8988T (cell line): ENCODE measurements around the gene ATP8A2.

ENCODE experiments used
- DNase-seq: peaks from one replicate; pipeline ENCODE4 v3.0.0; 2011

ATP8A2 gene

DNA sequence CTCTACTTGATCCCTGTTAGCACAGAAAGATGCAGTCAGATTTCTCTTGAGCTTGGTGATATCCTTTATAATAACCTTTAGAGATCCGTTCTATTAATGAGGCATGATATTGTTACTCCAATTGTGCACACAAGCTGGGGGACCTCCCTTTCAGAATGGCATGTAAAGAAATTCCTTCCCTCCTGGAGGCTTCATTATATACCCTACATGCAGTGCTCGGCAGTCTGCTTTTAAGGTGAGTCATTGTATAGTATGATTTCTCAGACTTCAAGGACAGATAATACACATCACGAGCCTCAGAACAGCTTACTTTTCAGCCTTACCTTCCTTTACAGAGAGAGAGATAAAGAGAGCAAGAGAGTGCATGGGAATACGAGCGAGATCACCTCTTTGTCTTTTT is 261.3 kb downstream of the ATP8A2 start:
- no peak for DNase-seq

DNA sequence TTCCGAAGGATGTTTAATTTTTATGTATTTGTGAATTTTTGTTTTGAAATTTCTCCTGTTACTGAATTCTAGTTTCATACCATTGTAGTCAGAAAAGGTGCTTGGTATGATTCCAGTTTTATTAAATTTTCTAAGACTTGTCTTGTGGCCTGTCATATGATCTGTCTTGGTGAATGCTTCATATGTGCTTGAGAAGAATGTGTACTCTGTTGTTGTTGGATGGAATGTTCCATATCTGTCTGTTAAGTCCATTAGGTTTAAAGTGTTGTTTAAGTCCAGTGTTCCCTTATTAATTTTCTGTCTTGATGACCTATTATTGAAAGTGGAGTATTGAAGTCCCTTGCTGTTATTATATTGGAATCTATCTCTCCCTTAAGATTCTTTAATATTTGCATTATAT is 273.9 kb downstream of the ATP8A2 start:
- no peak for DNase-seq

- no peak for DNase-seq
These were observed 277.3 kb downstream of the ATP8A2 start for GRCh38 chr13:25649001-25649633.

DNA sequence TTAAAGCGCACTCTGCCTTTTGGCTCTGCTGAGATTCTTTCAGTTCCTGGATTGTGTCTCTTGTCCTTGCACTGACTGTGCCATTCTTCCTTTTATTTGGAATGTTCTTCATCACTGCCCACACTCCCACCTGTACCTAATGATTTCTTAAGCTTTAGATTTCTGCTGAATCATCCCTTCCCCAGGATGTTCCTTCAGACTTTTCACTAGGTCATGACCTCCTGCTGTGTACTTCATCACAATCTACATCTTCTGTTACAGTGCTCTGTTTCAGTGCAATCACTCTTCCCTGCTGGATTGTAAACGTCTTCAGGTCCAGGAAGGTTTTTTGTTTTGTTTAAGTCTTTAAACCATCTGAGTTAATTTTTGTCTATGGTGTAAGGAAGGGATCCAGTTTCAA is 281.0 kb downstream of the ATP8A2 start:
- no peak for DNase-seq

- no peak for DNase-seq
These were observed 282.5 kb downstream of the ATP8A2 start for GRCh38 chr13:25654322-25654721.

DNA sequence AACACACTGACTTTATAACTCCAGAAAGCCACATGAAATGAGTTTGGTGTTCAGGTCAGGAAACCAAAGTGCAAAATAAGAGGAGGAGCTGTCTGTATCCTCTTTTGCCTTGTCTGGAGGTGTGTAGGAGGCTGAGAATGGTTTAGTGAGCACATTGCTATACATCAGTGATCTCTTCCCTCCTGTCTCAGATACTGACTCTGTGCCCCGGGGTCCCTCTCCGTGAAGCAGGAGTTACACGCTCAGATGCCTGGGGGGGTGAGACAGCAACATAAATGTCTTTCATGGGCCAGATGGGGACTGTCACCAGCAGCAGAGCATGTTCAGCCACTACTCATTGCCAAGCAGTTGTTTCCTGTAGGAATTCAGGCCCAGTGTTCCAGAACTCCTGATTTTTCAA is 285.4 kb downstream of the ATP8A2 start:
- no peak for DNase-seq

- DNase-seq: no peak
These were observed 287.5 kb downstream of the ATP8A2 start for GRCh38 chr13:25659091-25659795.

DNA sequence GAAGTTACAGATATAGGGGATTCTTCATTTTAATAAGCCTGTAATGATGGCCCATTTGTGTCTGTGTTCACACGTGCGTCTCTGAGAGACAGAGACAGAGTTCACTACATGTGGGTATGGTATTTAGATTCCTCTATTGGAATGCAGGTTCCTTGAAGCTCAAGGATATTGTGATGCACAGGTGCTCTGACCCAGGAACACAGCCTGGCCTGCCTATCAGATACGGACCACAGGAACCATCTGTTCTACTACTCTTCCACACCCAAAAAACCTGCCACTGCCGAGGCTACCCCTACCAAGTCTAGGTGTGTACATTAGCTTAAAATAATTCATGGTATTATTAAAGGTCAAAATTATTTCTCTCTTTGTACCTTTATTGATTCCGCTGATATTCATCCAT is 289.2 kb downstream of the ATP8A2 start:
- DNase-seq: no peak

DNA sequence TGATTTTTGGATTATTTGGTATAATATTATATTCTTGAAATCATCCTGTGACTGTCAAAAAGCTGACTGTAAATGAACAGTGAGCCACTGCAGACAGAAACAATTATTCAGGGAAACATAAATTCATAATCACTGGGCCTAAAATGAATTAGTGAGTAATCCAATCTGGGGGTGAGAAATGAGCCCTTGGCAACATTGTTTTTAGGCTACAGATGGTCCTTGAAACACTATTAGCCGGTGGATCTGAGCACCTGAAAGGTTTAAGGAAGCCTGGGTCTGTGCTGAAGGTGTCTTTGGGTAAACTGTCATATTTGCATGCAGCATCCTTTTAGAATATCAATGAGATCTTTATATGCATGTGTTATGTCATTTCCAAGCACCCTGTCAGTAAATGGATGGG is 290.7 kb downstream of the ATP8A2 start:
- no peak for DNase-seq

DNA sequence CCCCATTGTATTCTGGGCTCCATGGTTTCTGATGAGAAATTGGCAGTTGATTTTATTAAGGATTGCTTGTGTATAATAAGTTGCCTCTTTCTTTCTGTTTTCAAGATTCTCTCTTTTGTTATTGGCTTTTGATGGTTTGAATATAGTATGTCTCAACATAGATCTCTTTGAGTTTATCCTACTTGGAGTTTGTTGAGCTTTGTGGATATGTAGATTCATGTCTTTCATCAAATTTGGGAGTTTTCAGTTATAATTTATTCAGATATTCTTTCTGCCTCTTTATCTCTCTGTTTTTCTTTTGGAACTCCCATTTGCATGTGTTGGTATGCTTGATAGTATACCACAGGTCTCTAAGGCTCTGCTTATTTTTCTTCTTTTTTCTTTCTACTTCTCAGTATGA is 296.6 kb downstream of the ATP8A2 start:
- no peak for DNase-seq

DNA sequence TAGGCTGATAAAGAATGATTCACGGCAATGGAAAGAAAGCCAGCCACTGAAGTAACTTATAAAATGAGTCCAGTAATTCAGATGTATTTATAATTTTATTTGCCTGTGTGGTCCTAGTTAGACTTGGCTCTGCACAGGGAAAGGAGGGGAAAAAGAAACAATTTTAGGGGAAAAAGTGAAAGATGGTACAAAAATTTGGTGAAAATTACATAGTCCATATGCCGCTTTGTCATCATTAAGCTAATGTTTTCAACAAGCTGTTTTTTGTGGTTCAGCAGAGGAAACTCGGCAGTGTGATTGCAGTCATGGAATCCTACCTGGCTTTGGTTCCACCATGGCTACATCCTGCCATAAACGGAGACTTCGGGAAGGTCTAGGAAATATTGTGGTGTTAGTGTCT is 301.9 kb downstream of the ATP8A2 start:
- no peak for DNase-seq

- no peak for DNase-seq
These were observed 302.6 kb downstream of the ATP8A2 start for GRCh38 chr13:25674371-25674770.

- DNase-seq: no peak
These were observed 303.3 kb downstream of the ATP8A2 start for GRCh38 chr13:25675060-25675459.

DNA sequence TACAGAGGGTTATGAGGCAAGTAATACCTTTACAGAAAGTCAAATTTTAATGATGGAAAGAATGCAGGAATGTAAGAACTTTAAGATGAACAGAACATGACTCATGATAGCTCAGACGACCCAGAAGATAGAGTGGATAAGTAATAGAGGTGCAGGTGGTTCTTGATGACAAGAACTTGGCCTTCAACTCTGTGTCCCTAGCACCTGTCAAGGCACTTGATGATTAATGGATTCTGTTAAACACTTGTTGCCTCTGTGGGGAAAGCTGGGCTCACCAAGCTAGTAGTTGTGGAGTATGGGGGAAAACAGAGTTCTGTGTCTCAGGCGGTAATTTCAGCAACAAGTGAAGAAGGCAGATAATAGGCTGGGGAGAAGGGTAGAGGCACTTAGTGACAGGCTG is 306.2 kb downstream of the ATP8A2 start:
- no peak for DNase-seq

GRCh38 chr13:25678398-25678797 is 306.6 kb downstream of the ATP8A2 start:
- DNase-seq: no peak

DNA sequence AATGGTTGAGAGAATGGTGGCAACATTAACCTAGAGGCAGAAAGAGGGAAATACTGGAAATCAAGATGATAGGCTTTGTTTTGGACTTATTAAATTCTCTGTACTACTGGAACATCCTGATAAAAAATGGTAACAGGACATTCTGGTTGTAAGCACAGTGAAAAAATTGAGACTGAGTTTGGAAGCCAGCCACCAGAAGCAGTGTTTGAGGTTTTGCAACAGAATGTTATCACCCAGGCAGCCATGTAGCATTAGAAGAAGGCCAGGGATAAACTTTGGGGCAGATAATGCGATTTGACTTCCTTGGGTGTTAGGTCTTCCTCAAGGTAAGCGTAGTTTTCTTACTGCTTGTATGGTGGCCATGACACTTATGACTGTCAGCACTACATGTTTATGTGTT is 307.4 kb downstream of the ATP8A2 start:
- DNase-seq: no peak

GRCh38 chr13:25679936-25680335 is 308.2 kb downstream of the ATP8A2 start:
- DNase-seq: no peak

GRCh38 chr13:25682276-25682675 is 310.5 kb downstream of the ATP8A2 start:
- no peak for DNase-seq

GRCh38 chr13:25683056-25683455 is 311.3 kb downstream of the ATP8A2 start:
- no peak for DNase-seq

DNA sequence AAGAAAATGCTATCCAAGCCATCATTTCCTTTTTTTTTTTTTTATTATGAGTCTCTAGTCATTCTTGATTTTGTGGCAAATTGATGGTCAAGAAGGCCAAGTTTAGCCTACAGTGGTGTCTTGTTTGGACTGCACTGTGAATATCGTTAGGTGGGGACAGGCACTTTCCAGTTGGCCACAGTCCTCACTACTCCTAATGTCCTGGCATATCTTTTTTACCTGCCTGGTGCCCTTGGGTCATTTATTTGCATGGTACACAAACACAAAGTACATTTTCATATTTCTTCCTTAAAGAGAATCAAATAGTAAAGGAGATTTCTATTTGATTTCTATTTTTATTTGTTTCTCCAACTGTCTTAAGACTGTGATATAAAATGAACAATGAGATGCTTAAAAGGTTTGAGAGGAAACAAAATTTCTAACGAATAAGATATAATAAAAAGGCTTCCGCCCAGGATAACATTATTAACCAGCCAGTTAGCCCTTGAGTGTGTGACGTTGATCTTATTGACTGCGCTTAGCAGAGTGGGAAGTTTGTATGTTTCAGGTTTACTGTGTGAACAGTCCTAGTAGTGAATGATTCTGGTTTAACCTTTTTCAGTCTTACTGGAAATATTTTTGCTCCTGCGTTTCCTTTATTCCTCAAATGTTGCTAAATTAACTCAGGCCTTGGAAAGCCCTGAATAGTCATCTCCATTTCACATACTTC is 312.0 kb downstream of the ATP8A2 start:
- no peak for DNase-seq

DNA sequence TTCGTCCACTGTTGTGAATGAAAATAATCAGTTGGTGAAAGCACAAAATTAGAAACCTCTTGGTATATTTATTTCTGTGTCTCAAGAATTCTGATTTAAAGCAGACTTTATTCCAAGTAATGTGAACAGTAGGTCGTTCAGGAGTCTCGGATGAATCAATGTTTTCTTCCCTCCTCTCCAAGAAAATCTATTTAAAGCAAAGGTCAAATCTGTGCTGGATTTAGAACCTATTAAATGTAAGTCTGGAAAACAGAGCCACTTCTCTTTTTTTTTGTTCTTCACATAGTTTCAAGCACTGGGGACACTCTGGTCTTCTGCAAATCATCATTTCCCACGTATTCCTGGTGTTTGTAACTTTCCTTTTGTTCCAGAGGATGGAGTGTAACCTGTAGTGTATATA is 312.7 kb downstream of the ATP8A2 start:
- no peak for DNase-seq

- no peak for DNase-seq
These were observed 315.2 kb downstream of the ATP8A2 start for GRCh38 chr13:25686831-25687470.

DNA sequence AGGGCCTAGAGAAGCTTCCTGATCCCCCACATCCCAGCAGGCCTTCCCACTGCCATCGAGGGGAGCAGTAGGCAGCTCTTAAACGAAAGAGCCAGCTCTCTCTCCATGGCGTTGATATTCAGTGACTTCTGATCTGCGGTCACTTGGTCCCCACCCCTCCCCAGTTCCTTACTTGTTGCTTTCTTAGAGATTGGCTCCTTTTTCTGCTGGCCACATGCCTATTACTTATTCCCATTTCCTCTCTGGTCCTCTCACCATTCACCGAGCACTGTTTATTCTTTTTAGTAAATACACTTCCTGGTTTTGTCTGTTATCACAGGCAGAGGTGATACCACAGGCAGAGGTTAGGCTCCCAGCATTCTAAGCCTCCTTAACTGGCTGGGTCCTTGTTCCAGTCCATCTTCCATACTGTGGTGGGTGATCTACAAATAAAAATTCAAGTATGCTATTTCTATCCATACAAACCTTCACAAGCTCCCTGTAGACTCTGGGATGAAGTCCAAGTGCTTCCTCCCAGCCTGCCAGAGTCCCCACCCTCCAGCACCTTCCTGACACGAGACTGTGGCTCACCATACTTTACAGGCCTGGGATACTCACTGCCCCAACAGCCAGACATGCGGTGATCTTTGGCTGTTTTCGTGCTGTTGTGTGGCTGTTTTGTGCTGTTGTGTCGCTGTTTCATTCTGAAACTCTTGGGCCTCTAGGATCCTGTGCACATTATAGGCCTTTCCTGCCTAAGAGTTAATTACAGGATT is 315.9 kb downstream of the ATP8A2 start:
- DNase-seq: no peak
